ENCODE measurements around the gene NSMCE1.

The NSMCE1 gene, protein sequence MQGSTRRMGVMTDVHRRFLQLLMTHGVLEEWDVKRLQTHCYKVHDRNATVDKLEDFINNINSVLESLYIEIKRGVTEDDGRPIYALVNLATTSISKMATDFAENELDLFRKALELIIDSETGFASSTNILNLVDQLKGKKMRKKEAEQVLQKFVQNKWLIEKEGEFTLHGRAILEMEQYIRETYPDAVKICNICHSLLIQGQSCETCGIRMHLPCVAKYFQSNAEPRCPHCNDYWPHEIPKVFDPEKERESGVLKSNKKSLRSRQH

DNA sequence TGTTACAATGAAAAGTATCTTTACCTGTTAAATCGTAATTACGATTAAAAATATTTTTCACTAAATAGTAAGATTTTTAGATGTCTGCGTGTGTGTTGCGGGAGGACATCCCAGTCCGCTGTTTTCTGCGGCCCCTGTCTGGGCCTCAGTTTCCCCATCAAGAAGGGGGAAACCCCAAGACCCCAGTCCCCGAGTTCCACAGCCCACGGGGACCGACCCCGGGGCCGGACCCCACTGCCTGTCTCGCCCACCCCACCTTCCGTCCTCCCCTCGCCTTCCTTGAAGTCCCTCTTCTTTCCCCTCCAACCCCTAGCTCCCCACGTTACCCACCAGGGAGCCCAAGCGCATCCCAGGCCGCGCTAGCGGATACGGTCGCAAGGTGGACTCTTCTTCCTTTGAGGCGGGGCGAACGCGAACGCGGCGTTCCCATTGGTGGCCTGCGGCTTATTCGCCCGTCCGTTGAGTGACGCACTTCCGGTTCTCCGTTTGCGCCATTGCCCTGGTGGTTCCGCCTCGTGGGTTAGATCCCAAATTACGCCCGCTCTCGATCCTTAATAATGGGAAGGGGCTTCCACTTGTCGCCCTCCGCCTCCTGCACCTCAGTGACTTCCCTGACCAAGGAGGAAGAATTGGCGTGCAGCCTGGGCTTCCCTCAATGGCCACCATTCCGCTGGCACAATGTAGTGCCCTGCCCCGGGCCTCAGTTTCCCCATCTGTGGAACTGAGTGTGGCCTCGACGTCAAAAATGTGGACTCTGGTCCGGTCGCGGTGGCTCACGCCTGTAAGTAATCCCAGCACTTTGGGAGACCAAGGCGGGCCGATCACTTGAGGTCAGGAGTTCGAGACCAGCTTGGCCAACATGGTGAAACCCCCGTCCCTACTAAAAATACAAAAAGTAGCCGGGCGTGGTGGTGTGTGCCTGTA is at the start of gene NSMCE1:
NSMCE1 (minus strand) TSS at position 397 of the 924 bp plus-strand sequence. CDS start 11,202 bp downstream, outside the sequence.
- peak; percentile 91 for DNase-seq (ENCODE audit: low spot score)

DNA sequence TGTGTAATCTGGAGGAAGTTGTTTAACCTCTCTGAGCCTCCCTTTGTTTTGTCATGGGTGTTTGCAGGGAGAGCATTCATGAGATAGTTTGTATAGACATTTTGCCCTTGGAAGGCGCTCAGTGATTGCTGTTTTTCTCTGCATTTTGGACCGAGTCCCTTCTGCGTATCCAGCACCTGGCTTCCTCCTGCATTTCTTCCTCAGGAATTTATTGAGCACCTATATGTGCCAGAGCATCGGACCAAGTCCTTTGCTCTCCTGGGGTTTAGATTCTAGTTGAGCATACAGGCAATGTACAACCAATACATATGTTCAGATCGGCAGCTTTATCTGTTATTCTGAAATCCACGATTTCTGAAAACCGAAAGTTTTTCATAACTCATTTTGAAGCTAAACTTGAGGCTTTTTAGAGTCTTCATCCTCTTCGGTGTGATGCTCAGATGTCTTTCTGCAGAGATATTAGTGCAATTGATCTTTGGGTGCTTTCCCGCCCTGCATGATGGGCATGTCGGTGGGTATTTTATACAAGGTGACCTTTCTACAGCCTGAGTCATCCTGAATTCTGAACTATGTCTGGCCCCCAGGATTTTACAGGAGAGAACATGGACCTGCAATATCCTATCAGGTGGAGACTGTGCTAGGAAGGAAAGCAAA is 49.3 kb upstream of the NSMCE1 start:
- DNase-seq (ENCODE audit: low spot score), result no peak

DNA sequence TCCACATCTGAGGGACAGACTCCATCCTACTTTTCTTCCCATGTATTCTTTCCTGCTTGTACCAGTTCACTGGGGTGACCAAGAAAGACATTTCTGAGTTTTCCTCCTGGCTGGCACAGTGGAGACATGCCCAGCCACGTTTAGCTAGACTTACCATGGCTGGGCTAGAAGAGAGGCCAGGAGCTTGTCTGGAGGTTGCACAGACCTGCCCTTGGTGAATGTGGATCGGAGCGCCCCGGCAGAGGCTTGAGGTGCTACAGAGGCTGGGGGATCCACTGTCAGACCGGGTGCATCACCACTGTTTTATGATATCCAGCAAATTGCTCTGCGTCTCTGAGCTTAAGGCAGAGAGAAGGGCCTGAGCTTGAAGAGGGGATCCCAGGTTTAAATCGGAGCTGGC is 48.7 kb upstream of the NSMCE1 start:
- no peak for DNase-seq (ENCODE audit: low spot score)

DNA sequence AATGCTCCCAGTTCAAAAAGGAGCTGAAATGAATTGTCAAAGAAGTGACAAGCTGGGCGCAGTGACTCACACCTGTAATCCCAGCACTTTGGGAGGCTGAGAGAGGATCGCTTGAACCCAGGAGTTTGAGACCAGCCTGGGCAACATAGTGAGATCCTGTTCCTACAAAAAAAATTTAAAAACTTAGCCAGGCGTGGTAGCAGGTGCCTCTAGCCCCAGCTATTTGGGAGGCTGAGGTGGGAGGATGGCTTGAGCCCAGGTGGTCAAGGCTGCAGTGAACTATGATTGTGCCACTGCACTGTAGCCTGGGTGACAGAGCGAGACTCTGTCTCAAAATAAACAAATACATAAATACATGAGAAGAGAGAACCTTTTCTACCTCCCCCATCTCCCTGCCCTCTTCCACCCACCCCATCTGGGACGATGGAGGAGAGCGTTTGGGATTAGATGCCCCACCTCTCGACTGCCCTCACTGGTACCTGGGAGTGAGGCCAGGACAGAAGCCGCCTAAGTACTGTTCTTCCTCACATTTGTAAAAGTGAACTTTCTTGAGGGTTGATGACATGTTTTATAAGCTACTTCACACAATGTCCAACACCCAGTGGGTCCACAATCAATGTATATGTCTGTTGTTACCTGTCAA is 47.6 kb upstream of the NSMCE1 start:
- DNase-seq (ENCODE audit: low spot score), result no peak

DNA sequence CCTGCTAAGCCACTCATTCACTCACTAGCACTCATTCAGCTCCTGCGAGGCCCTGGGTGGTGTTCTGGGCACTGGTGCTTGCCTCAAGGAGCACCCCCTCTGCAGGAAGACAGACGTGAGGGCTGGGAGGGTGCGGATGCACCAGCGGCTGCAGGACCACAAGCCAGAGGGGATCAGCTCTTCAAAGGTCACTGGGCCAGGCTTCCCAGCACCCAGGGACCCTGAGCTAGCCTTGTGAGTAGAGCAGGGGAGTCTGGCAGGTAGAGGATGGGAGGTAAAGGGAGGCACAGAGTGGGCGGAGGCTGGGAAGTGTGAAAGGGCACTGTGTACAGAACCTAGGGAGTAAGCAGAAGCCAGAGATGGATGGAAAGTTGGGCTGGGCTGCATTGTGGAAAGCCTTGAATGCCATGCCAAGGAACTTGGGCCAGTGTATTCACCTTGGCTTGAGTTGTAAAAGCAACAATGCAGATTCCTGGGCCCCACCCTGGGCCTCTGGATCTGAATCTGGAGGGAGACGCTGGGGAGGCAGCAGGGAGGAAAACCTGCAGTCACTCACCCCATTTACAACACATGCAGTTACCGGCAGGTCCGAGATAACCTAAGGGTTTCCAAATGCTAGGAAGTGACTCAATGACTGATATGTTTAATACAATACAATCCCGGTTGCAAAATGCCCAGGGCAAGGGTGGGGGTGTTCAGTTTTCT is 46.9 kb upstream of the NSMCE1 start:
- peak; percentile 69 for DNase-seq (ENCODE audit: low spot score)

DNA sequence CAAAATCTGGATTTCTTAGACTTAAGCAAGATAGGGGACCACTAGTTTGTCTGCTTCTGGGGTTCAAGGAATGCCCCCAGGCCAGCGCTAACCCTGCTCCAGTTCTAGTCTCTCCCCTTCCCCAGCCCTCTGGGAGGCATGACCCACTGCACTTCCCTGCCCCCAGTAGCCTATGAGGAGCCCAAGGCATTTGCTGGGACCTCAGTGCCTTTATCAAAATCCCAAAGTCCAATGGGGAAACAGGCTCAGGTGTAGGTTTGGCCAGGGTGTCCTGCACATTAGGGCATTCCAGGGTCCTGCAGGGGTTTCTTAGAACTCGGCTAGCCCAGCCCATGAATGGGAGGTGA is 46.4 kb upstream of the NSMCE1 start:
- no peak for DNase-seq (ENCODE audit: low spot score)

DNA sequence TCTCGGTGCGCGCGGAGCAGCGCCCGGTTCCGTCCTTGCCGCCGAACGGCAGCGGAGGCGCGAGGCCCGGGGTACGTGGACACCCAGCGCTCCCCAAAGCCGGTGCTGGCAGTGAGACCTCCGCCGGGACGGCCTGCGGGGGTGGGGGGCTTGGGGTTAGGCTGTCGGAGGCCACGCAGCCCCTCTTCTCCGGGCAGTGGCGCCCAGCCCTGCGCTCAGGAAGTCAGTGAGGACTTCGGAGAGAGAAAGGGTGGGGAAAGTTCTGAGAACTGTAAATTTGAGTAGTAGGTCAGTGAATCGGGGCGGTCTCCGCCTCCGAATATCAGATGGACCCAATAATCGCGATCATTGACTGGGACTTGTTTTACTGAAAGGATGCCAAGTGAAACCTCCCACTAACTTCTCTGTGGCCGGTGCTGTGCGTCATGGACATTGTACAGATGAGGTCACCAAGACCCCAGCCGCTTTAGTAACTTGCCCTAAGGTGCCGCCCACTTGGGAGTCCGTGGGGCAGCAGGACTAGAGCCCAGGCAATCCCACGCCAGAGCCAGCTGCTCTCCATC is 45.7 kb upstream of the NSMCE1 start:
- DNase-seq (ENCODE audit: low spot score), result peak; percentile 49

DNA sequence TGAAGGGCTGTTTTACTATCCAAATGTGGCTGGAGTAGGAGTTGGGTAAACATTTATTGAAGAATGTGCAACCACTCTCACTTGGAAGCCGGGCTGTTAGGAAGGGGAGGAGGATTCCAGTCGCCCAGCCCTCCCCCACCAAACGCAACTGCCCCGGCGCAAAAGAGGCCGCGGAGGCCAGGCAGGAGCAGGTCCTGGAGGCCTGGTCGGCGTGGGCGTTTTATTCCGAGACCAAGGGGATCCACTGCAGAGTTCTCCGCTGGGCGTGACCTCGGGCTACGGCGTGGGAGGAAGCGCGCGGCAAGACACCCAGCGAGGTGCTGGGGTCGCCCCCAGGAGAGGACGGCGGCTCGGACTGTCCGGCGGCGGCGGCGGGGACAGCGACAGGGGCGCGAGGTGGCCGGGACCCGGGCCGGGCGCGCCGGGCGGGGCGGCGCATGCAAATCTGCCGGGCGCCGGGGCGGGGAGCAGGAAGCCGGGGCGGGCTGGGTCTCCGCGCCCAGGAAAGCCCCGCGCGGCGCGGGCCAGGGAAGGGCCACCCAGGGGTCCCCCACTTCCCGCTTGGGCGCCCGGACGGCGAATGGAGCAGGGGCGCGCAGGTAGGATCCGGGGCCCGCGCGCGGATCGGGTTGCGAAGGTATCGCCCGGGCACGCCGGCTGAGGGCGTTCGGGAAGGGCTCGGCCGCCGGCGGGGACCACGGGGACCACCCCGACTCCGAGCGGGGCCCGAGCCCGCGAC is 45.0 kb upstream of the NSMCE1 start, which contains the start of gene IL4R:
IL4R (plus strand) TSS at position 553 of the 739 bp plus-strand sequence. CDS start 26,230 bp downstream, outside the sequence.
- DNase-seq (ENCODE audit: low spot score), result peak; percentile 84

DNA sequence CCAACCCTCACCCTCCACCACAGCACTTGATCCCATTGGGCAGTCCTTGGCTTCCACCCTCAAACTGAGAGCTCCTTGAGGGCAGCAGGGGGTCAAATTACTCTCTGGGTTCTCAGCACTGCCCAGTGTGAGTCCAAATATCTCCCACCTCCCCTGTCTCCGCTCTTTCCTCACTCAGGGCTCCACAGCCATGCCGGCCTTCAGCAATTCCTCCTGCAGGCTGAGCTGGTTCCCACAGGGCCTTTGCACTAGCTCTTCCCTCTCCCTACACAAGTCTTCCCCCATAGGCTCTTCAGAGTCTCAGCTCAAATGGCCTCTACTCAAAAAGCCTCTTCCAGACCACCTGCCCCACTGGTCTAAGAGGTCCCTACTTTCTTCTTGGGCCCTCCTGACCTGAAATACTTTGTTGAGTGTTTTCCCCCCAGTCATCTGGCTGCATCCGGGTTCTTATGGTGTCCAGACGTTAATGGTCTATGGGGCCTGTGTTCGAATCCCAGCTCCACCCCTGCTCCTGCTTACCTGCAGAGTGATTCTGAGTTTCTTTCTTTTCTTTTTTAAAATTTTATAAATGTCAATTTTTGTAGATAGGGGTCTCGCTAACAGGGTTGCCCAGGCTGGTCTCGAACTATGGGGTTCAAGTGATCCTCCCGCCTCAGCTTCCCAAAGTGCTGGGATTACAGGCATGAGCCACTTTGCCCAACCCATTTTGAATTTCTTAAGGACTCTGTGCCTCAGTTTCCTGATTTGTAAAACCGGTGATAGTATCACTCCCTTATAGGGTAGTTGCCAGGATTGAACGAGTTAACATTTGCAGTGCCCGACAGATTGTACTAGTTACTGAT is 44.2 kb upstream of the NSMCE1 start:
- no peak for DNase-seq (ENCODE audit: low spot score)

DNA sequence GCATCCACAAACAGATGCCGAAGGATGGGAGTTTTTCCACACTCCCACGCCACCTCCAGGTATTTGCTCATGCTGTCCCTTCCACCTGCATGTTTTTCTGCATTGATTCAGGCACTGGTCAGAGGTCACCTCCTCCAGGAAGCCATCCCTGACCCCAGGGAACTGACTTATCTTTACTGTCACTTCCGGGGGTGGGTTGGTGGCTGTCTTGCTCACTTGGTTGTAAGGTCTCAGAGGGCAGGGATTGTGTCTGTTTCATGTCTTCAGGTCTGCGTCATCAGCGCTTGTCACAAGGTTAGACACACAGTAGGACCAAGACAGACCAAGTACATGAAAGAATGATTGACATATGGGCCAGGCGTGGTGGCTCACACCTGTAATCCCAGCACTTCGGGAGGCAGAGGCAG is 43.3 kb upstream of the NSMCE1 start:
- no peak for DNase-seq (ENCODE audit: low spot score)

DNA sequence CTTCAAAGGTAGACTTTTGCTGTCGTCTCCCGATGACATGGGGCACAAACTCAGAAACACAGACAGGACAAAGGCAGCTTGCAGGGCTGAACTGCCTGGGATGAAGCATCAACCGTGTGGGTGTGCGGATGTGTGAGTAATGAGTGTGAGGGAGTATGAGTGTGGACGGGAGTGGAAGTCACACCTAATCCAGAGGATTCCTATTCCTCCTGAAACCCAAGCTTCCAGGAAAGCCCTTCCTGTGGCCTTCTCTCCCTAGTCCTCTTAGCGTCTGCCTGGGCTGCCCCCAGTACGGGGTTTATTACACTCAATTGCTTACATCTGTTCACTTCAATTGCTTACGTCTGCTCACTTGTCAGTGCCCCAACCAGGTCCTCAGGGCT is 42.9 kb upstream of the NSMCE1 start:
- DNase-seq (ENCODE audit: low spot score), result no peak

DNA sequence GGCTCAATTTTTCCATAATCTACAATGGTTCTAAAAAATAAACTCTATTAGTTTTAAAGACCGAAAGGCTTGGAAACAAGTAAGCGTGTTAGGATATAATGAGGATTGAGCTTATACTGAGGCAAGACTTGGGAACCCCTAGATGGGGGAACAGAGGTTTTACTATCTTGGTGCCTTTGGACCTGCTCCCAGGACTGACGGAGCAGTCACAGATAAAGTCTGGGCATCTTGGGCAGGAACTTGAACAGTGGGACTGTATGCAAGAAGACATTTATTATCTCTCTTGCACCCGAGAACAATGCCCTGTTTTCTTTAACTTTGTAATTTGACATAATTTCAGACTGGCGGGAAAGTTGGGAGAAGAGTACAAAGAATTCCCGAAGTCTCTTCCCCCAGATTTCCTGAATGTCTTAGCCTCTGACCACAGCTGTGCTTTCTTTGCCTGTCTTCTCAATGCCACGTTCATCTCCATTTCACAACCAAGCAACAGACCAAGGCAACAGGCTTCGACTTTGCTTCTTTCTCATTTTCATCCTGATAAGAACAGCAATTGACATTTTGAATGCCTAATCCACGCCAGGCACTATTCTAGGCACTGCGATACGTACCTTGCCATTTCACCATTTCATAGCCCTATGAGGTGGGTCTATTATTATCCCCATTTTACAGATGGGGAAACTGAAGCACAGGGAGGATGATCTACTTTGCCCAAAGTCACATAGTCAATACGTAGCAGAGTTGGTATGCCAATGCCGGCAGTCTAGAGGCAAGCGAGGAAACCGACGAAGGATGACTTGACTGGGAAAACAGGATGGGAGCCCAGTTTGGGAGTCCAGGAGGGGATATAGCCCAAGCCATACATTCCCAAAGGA is 42.2 kb upstream of the NSMCE1 start:
- no peak for DNase-seq (ENCODE audit: low spot score)

DNA sequence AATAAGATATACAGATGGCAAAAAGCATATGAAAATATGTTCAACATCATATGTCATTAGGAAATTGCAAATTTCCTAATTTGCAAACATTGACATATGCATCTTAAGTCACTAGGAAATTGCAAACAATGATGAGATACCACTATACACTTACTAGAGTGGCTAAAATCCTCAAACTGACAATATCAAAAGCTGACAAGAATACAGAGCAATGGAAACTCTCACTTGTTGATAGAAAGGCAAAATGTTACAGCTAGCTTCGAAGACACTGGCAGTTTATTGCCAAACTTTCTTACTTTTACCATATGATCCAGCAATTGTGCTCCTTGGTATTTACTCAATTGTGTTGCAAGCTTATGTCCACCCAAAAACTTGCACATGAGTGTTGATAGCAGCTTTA is 40.2 kb upstream of the NSMCE1 start:
- no peak for DNase-seq (ENCODE audit: low spot score)

DNA sequence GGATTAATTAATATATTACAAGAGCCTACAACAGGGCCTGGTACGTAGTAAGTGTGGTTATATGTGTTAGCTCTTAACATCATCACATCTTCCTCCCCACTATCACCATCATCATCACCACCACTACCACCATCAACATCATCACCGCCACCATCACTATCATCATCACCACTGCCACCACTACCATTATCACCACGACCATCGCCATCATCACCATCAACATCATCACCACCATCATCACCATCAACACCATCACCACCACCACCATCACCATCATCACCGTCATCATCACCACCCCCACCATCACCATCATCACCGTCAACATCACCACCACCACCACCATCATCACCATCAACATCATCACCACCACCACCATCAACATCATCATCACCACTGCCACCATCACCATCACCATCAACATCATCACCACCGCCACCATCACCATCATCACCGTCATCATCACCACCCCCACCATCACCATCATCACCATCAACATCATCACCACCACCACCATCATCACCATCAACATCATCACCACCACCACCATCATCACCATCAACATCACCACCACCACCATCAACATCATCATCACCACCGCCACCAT is 37.4 kb upstream of the NSMCE1 start:
- no peak for DNase-seq (ENCODE audit: low spot score)

DNA sequence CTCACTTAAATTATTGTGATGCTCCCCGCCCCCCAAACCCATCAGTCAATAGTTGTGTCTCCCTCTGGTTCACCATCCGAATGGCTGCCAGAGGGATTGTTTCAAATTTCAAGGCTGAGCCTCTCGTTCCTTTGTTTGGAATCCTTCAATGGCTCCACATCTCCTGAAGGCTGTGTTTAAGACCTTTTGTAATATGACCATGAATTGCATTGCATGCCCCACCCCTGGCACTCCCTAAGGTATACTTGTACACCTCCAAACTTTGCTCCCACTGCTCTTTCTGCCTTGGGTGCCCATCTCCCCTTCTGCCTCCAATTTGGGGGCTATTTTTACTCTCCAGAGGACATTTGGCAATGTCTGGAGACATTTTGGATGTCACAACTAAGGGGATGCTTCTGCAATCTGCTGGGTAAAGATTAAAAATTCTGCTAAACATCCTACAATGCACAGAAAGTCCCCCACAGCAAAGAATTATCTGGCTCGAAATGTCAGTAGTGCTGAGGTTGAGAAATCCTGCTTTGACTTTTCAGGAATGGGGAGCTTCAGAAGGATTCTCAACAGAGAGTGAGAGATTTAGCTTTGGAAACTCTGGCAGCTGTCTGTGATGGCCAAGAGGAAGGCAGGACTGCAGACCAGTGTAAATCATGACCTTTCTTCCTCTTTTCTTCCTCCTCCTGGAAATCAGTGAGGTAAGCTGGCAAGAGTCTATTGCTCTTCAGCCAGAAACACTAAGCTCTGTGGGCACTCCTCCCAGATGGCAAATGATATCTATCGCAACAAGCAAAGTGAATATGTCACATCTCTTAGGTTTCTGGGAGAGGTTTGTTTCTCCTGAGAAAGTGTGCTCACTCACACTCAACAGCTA is 36.5 kb upstream of the NSMCE1 start:
- no peak for DNase-seq (ENCODE audit: low spot score)

DNA sequence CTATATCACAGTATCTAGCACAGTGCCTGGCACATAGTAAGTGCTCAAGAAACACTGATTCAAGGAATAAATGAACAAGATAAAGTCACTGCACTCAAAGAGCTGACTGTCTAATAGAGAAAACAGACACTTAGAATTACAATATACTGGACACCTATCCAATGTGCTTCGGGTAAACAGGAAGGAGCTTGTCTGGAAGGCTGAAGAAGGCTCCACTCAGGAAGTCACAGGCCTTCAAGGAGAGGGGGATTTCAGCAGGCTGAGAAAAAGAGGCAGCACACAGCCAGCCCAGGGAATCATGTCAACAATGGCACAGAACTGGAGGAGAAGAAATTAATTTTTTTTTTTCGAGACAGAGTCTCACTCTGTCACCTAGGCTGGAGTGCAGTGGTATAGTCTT is 35.5 kb upstream of the NSMCE1 start:
- DNase-seq (ENCODE audit: low spot score), result no peak
